Chondrocyte (in vitro differentiated cells): Measurements from ENCODE around the gene IL20RA. TPM values are rescaled to one million over a fixed set of nuclear protein-coding genes. Genes with fewer than 3 reads are reported as not detected.

ENCODE experiments used
- DNase-seq: peaks from one replicate; pipeline ENCODE4 v3.0.0; 2021; ENCODE audit warnings: mixed read lengths, low spot score
- H3K27ac Mint-ChIP-seq: one replicate; pipeline ENCODE4 v1.8.0; 2021; ENCODE audit warnings: mild to moderate bottlenecking, moderate library complexity, mixed read lengths; ENCODE audit not compliant: unreplicated experiment
- H3K27me3 Mint-ChIP-seq: 2 replicates; pipeline ENCODE4 v1.8.0; 2021; ENCODE audit warnings: low read depth, mixed read lengths
- H3K36me3 Mint-ChIP-seq: 2 replicates; pipeline ENCODE4 v1.8.0; 2021; ENCODE audit warnings: low read depth, mixed read lengths
- H3K4me1 Mint-ChIP-seq: 2 replicates; pipeline ENCODE4 v1.8.0; 2021; ENCODE audit warnings: low read depth, mild to moderate bottlenecking, mixed read lengths
- H3K4me3 Mint-ChIP-seq: one replicate; pipeline ENCODE4 v1.8.0; 2021; ENCODE audit warnings: mild to moderate bottlenecking, moderate library complexity, mixed read lengths; ENCODE audit not compliant: unreplicated experiment
- H3K9me3 Mint-ChIP-seq: 2 replicates; pipeline ENCODE4 v1.8.0; 2021; ENCODE audit warnings: low read depth, mixed read lengths
- CTCF ChIP-seq: fragments of 200-600 bp; sonication (generic); IDR thresholded peaks from 2 replicates; pipeline ENCODE4 v1.5.0; 2021; ENCODE audit warnings: antibody characterized with exemption, mild to moderate bottlenecking, moderate library complexity
- total RNA-seq: library from RNA; stranded (reverse); gene quantifications from 3 replicates; pipeline ENCODE4 v1.2.1, GENCODE V29; 2021

The IL20RA gene
- total RNA-seq, 1 donor from 2014 or later = 0.22 TPM

- peak; percentile 88 for TF ChIP-seq CTCF
- peaks cover 2% of the 10 kb centered on the region for H3K4me1 Mint-ChIP-seq
- H3K36me3 Mint-ChIP-seq = no peaks in the 10 kb centered on the region
Measured at GRCh38 chr6:136967876-136968752, 76.7 kb downstream of the IL20RA start.

GRCh38 chr6:136964398-136964797 lies 80.4 kb downstream of the IL20RA start:
- H3K9me3 Mint-ChIP-seq = no peaks in the 10 kb centered on the region
- H3K36me3 Mint-ChIP-seq = no peaks in the 10 kb centered on the region
- peaks cover 8% of the 10 kb centered on the region for H3K27me3 Mint-ChIP-seq
- no peak overlapping the region for H3K4me3 Mint-ChIP-seq
- peaks cover 2% of the 10 kb centered on the region for H3K4me1 Mint-ChIP-seq
- TF ChIP-seq CTCF = no peak
- no peak overlapping the region for H3K27ac Mint-ChIP-seq
- no peak for DNase-seq

More at GRCh38 chr6:136967876-136968752, 76.7 kb downstream of the IL20RA start:
- Mint-ChIP-seq H3K9me3 (no peaks in the 10 kb centered on the region), H3K27me3 (peaks cover 8% of the 10 kb centered on the region), H3K4me3 (no peak overlapping the region), H3K27ac (no peak overlapping the region)
- DNase-seq = no peak

GRCh38 chr6:136963259-136963658 lies 81.5 kb downstream of the IL20RA start:
- H3K27me3 Mint-ChIP-seq = peaks cover 12% of the 10 kb centered on the region
- no peak for TF ChIP-seq CTCF

GRCh38 chr6:136962661-136963060 lies 82.1 kb downstream of the IL20RA start:
- Mint-ChIP-seq H3K27ac (no peak overlapping the region), H3K9me3 (no peaks in the 10 kb centered on the region), H3K4me1 (no peaks in the 10 kb centered on the region), H3K4me3 (no peak overlapping the region), H3K27me3 (peaks cover 14% of the 10 kb centered on the region), H3K36me3 (no peaks in the 10 kb centered on the region)
- no peak for TF ChIP-seq CTCF
- no peak for DNase-seq

More at GRCh38 chr6:136963259-136963658, 81.5 kb downstream of the IL20RA start:
- H3K9me3 Mint-ChIP-seq = no peaks in the 10 kb centered on the region
- peaks cover 1% of the 10 kb centered on the region for H3K4me1 Mint-ChIP-seq
- no peaks in the 10 kb centered on the region for H3K36me3 Mint-ChIP-seq
- no peak overlapping the region for H3K27ac Mint-ChIP-seq
- no peak for DNase-seq
- no peak overlapping the region for H3K4me3 Mint-ChIP-seq

- Mint-ChIP-seq H3K36me3 (no peaks in the 10 kb centered on the region), H3K27ac (no peak overlapping the region), H3K27me3 (peaks cover 11% of the 10 kb centered on the region), H3K9me3 (no peaks in the 10 kb centered on the region), H3K4me1 (peaks cover 2% of the 10 kb centered on the region), H3K4me3 (no peak overlapping the region)
- TF ChIP-seq CTCF = no peak
- DNase-seq = no peak
Measured at GRCh38 chr6:136961848-136962247, 82.9 kb downstream of the IL20RA start.
